Ramos (cell line): ENCODE measurements around the gene CFAP91.

ENCODE experiments used
- in situ Hi-C: fragments of 300-500 bp; cut with MboI; formaldehyde crosslinking; loops from one replicate; pipeline ENCODE4 v1.14.3; 2022; ENCODE audit warnings: low sequenced_read_pairs; ENCODE audit not compliant: unreplicated experiment

CFAP91 gene

GRCh38 chr3:119676771-119677640, 25.8 kb upstream of the CFAP91 start, which contains the start of gene COX17:
Gene COX17 (minus strand): TSS chr3:119677406. CDS start chr3:119677310, 96 bp downstream.
- in situ Hi-C loops = loop anchor here (25.0 kb wide), 1 partner anchor 790 kb away; no protein-coding TSS in a partner anchor

GRCh38 chr3:119677641-119677934, 25.2 kb upstream of the CFAP91 start:
- in situ Hi-C loops = loop anchor here (25.0 kb wide), 1 partner anchor 790 kb away; no protein-coding TSS in a partner anchor

- in situ Hi-C loops = loop anchor here (25.0 kb wide), 1 partner anchor 791 kb away; no protein-coding TSS in a partner anchor
Measured at GRCh38 chr3:119678209-119678608, 24.6 kb upstream of the CFAP91 start.

- in situ Hi-C loops = loop anchor here (25.0 kb wide), 1 partner anchor 793 kb away; no protein-coding TSS in a partner anchor
Measured at GRCh38 chr3:119679874-119680273, 22.9 kb upstream of the CFAP91 start.

- in situ Hi-C loops = loop anchor here (25.0 kb wide), 1 partner anchor 794 kb away; no protein-coding TSS in a partner anchor
Measured at GRCh38 chr3:119681279-119681678, 21.5 kb upstream of the CFAP91 start.

- in situ Hi-C loops = loop anchor here (25.0 kb wide), 1 partner anchor 796 kb away; no protein-coding TSS in a partner anchor
Measured at GRCh38 chr3:119683421-119683820, 19.4 kb upstream of the CFAP91 start.

GRCh38 chr3:119690043-119690656, 12.7 kb upstream of the CFAP91 start:
- in situ Hi-C loops = loop anchor here (25.0 kb wide), 1 partner anchor 803 kb away; no protein-coding TSS in a partner anchor

GRCh38 chr3:119695480-119695879, 7.3 kb upstream of the CFAP91 start:
- in situ Hi-C loops = loop anchor here (25.0 kb wide), 1 partner anchor 808 kb away; no protein-coding TSS in a partner anchor

GRCh38 chr3:119697394-119697793, 5.4 kb upstream of the CFAP91 start:
- in situ Hi-C loops = loop anchor here (25.0 kb wide), 1 partner anchor 810 kb away; no protein-coding TSS in a partner anchor

GRCh38 chr3:119700269-119700919, 2.4 kb upstream of the CFAP91 start:
- in situ Hi-C loops = no loop called here

GRCh38 chr3:119700920-119701734, 1.7 kb upstream of the CFAP91 start:
- in situ Hi-C loops = no loop called here

- in situ Hi-C loops = no loop called here
Measured at GRCh38 chr3:119703820-119704531, 1.2 kb downstream of the CFAP91 start.

GRCh38 chr3:119715105-119715504, 12.3 kb downstream of the CFAP91 start:
- in situ Hi-C loops = no loop called here

- in situ Hi-C loops = no loop called here
Measured at GRCh38 chr3:119716998-119717397, 14.2 kb downstream of the CFAP91 start.

- in situ Hi-C loops = no loop called here
Measured at GRCh38 chr3:119717520-119717919, 14.7 kb downstream of the CFAP91 start.

GRCh38 chr3:119723022-119723421, 20.2 kb downstream of the CFAP91 start:
- in situ Hi-C loops = no loop called here

GRCh38 chr3:119726909-119727308, 24.1 kb downstream of the CFAP91 start:
- in situ Hi-C loops = no loop called here

GRCh38 chr3:119729996-119730395, 27.2 kb downstream of the CFAP91 start:
- in situ Hi-C loops = no loop called here
